Hepatocyte (in vitro differentiated cells): ENCODE measurements around the gene B4GALNT4.

ENCODE experiments used
- CTCF ChIP-seq: fragments of 200-600 bp; sonication (generic); IDR thresholded peaks from 2 replicates; pipeline ENCODE4 v1.5.1; 2016; ENCODE audit warnings: antibody characterized with exemption, mild to moderate bottlenecking; ENCODE audit not compliant: poor library complexity
- EZH2 ChIP-seq: fragments of 200-600 bp; sonication (generic); IDR thresholded peaks from 2 replicates; pipeline ENCODE4 v1.6.1; 2016; ENCODE audit warnings: antibody characterized with exemption, mild to moderate bottlenecking, borderline replicate concordance
- EZH2phosphoT487 ChIP-seq: fragments of 200-600 bp; sonication (generic); IDR thresholded peaks from one replicate; pipeline ENCODE4 v1.6.1; 2018; ENCODE audit warnings: antibody characterized with exemption, mild to moderate bottlenecking, low read depth, moderate library complexity; ENCODE audit not compliant: unreplicated experiment, severe bottlenecking

DNA sequence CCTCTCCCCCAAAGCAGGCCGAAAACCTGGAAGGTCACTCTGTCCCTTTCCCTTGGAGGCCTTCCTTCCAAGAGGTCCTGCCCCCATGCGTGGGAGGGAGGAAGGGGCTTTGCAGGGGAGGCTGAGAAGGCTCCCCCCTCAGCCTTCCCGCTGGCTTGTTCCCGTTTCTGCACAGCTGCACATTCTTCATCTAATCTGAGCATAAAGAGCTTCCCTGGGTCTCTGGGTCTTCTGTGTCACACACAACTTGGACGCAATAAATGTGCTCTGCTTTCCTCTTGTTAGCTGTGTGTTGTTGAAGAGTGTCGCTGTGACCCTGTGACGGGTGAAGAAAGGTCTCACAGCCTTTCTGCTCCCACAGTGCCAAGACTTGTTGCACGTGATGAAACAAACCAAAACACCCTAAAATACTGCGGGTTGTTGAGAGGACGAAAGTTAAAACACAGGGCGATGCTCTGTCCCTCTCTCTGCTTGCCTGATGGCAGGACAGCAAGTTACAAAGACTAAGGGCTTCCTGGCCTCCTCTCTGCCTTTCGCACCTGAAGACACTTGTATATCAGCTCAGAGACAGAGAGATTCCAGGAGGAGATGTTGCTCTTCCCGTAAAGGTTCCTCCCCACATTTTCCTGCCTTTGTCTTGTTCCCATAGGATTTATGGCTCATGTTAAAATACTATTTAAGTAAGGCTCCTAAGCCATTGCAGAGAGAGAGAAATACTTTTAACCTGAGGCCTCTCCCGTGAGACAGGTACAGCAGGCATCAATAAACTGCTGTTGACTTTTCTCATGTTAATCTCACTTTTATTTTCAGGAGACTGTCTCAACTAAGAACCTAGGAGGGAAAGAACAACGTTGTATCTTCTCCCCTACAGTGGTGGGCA is 33.3 kb upstream of the B4GALNT4 start:
- TF ChIP-seq CTCF (no peak), EZH2 (no peak), EZH2phosphoT487 (no peak)
